ENCODE data around the gene PPIP5K1. TPM values are rescaled to one million over a fixed set of nuclear protein-coding genes. Genes with fewer than 3 reads are reported as not detected.

Gene PPIP5K1
- total and polyA plus RNA-seq, 2 of the 4 experiments (the other 2 are of a cell fraction): 12.7 to 14.2 TPM

GRCh38 chr15:43515741-43516140, 74.3 kb downstream of the PPIP5K1 start:
- H4K91ac ChIP-seq (ENCODE audit: insufficient read depth, low read depth, low read length): peak overlapping the region; percentile 74
- TF ChIP-seq POLR2A (IDR thresholded peaks at IDR 0.05; ENCODE audit: low read depth, low read length) (no peak), CEBPB (IDR thresholded peaks at IDR 0.05; ENCODE audit: low read depth, low read length) (no peak)
- H3K4me3 ChIP-seq (ENCODE audit: insufficient read depth, low read depth, low read length): no peak overlapping the region
- 20% methylated on average over 1 of the region's 2 CpGs; no CpG with 5 or more reads in 1 of the 2 experiments for WGBS, 2 experiments (ENCODE audit: extremely low coverage in 2 of 2, insufficient read length in 1 of 2)
- no peaks in the 10 kb centered on the region for H3K27me3 ChIP-seq (ENCODE audit: control insufficient read depth, insufficient read depth, low read length)
- ChIA-PET POLR2A (ENCODE audit: unreplicated experiment) (no interaction called here), CTCF (interaction anchor here (1.5 kb wide), 1 partner anchor 75 kb away, joined by 5 read pairs; no protein-coding TSS in a partner anchor)
- peak overlapping the region; percentile 90; the same call in 1 of the 2 replicates for H3K14ac ChIP-seq (replicated peaks; ENCODE audit: low read depth, low read length)
- in situ Hi-C loops (cut with MboI; ENCODE audit: low sequenced_read_pairs): no loop called here
- peak overlapping the region; percentile 20; the same call in 1 of the 3 replicates for H2BK15ac ChIP-seq (ENCODE audit: low read depth, low read length)
- no peaks in the 10 kb centered on the region for H3K9me3 ChIP-seq (ENCODE audit: control insufficient read depth, insufficient read depth, low read length)
- H3K9ac ChIP-seq (ENCODE audit: low read depth, low read length): no peak overlapping the region; the same call in 1 of the 2 replicates
- H3K9me1 ChIP-seq (ENCODE audit: insufficient read depth, low read length): peaks cover 30% of the 10 kb centered on the region
- H3K27ac ChIP-seq (ENCODE audit: insufficient read depth, low read length): peak overlapping the region; percentile 81; the same call in 1 of the 2 replicates
- peaks cover 23% of the 10 kb centered on the region for H4K20me1 ChIP-seq (ENCODE audit: insufficient read depth, low read length)
- DNase-seq: no peak
- H2BK20ac ChIP-seq (ENCODE audit: low read depth, low read length): peak overlapping the region; percentile 43
- no peak overlapping the region for H2AFZ ChIP-seq (replicated peaks; ENCODE audit: low read length, poor library complexity)
- H3K36me3 ChIP-seq (ENCODE audit: control insufficient read depth, insufficient read depth, low read length): peaks cover 3% of the 10 kb centered on the region
- peak overlapping the region; percentile 23 for H4K5ac ChIP-seq (ENCODE audit: low read depth, low read length)
- peak overlapping the region; percentile 20 to 91; a peak in 3 of 4 replicates for H4K8ac ChIP-seq (ENCODE audit: low read depth in 2 of 2, low read length in 2 of 2)
- intact Hi-C loops (cut with micrococcal nuclease): loop anchor here (2.0 to 10.0 kb wide), 2 partner anchors 23 to 259 kb away; partner anchors contain the start of genes ELL3 and TP53BP1
- H3K4me1 ChIP-seq (ENCODE audit: control insufficient read depth, insufficient read depth, low read length): peaks cover 23% of the 10 kb centered on the region
- H3K79me1 ChIP-seq (ENCODE audit: low read depth in 1 of 2, low read length in 2 of 2): peaks cover 25 to 57% of the 10 kb centered on the region in 2 experiments
- no peak for ATAC-seq (ENCODE audit: low read depth)
- H3K4me2 ChIP-seq (ENCODE audit: low read depth, low read length): peak overlapping the region; percentile 74
- H2BK120ac ChIP-seq (ENCODE audit: low read depth, low read length): peak overlapping the region; percentile 95
- H2AK5ac ChIP-seq (ENCODE audit: low read depth, low read length): peak overlapping the region; percentile 79; the same call in 1 of the 2 replicates
- dilution Hi-C loops (cut with HindIII; ENCODE audit: low sequenced_read_pairs, unreplicated experiment): no loop called here
- 0 out of 2 replicates have a peak overlapping the region, but pooled peaks have one; percentile 55 for H3K23ac ChIP-seq (ENCODE audit: low read depth, low read length)
- no TSS peak for BruUV-seq (replicated peaks)
- peak overlapping the region; percentile 15 for H3K18ac ChIP-seq (ENCODE audit: low read depth, low read length)
- H2BK5ac ChIP-seq (ENCODE audit: low read depth, low read length, poor library complexity, severe bottlenecking): peak overlapping the region; percentile 85
- H2AK9ac ChIP-seq (replicated peaks; ENCODE audit: low read depth, low read length, poor library complexity): peak overlapping the region; percentile 74
- H3K4ac ChIP-seq (ENCODE audit: low read depth, low read length): peak overlapping the region; percentile 91
- 0 out of 2 replicates have a peak overlapping the region, but pooled peaks have one; percentile 77 for H3K56ac ChIP-seq (ENCODE audit: extremely low read depth, insufficient read depth, low read length)
